ENCODE results near the gene PIK3CG.
"Not testable (repeated sequence)": the region's sequence is repeated elsewhere in the genome, so short reads cannot be mapped to it uniquely, and the experiment has no call there.

PIK3CG gene

GRCh38 chr7:106952658-106953231 is 87.7 kb downstream of the PIK3CG start:
- Histone ChIP-seq H3K36me3 (no peaks in the 10 kb centered on the region), H3K4me3 (no peak overlapping the region), H3K27ac (no peak overlapping the region), H3K4me1 (no peaks in the 10 kb centered on the region), H3K9me3 (no peaks in the 10 kb centered on the region), H3K27me3 (no peaks in the 10 kb centered on the region)
- TF ChIP-seq, protein P1, sequence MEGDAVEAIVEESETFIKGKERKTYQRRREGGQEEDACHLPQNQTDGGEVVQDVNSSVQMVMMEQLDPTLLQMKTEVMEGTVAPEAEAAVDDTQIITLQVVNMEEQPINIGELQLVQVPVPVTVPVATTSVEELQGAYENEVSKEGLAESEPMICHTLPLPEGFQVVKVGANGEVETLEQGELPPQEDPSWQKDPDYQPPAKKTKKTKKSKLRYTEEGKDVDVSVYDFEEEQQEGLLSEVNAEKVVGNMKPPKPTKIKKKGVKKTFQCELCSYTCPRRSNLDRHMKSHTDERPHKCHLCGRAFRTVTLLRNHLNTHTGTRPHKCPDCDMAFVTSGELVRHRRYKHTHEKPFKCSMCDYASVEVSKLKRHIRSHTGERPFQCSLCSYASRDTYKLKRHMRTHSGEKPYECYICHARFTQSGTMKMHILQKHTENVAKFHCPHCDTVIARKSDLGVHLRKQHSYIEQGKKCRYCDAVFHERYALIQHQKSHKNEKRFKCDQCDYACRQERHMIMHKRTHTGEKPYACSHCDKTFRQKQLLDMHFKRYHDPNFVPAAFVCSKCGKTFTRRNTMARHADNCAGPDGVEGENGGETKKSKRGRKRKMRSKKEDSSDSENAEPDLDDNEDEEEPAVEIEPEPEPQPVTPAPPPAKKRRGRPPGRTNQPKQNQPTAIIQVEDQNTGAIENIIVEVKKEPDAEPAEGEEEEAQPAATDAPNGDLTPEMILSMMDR (IDR thresholded peaks at IDR 0.05): no peak
- intact Hi-C loops (cut with DNase I; ENCODE audit: low total_unique reads): no loop called here
- DNase-seq: peak; percentile 54 to 72

GRCh38 chr7:106954840-106955239 is 89.8 kb downstream of the PIK3CG start:
- Histone ChIP-seq H3K4me3 (no peak overlapping the region), H3K9me3 (no peaks in the 10 kb centered on the region), H3K27ac (no peak overlapping the region), H3K27me3 (no peaks in the 10 kb centered on the region), H3K36me3 (no peaks in the 10 kb centered on the region), H3K4me1 (no peaks in the 10 kb centered on the region)
- TF ChIP-seq, protein P1 (IDR thresholded peaks at IDR 0.05): no peak
- intact Hi-C loops (cut with DNase I; ENCODE audit: low total_unique reads): no loop called here
- no peak for DNase-seq

DNA sequence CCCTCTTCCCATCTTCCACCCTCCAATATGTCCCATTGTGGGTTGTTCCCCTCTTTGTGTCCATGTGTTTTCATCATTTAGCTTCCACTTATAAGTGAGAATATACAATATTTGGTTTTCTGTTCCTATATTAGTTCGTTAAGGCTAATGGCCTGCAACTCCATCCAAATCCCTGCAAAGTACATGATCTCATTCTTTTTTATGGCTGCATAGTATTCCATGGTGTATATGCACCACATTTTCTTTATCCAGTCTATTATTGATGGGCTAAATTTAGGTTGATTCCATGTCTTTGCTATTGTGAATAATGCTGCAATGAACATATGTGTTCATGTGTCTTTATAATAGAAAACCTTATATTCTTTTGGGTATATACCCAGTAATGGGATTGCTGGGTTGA is 90.8 kb downstream of the PIK3CG start:
- H3K27me3 ChIP-seq; H3K27ac ChIP-seq; H3K9me3 ChIP-seq; H3K4me3 ChIP-seq; DNase-seq; H3K4me1 ChIP-seq; intact Hi-C loops (cut with DNase I; ENCODE audit: low total_unique reads); H3K36me3 ChIP-seq: not testable (repeated sequence)
